NCI-H345 (cell line): Measurements from ENCODE around the gene USP19.

ENCODE experiments used
- DNase-seq: peaks from one replicate; lab custom pipeline; 2025; lab: John Stamatoyannopoulos, UW

USP19 gene

GRCh38 chr3:49132437-49133225 is 12.0 kb upstream of the USP19 start, which contains the start of gene LAMB2:
Gene LAMB2 (minus strand): TSS chr3:49133050. CDS start chr3:49132867, 183 bp downstream.
- DNase-seq, result peak; percentile 40

- DNase-seq, result no peak
Observed at GRCh38 chr3:49132073-49132436, 11.4 kb upstream of the USP19 start.

- no peak for DNase-seq
Observed at GRCh38 chr3:49131576-49131975, 11.0 kb upstream of the USP19 start.

- no peak for DNase-seq
Observed at GRCh38 chr3:49131040-49131439, 10.4 kb upstream of the USP19 start.

GRCh38 chr3:49124991-49125670 is 4.5 kb upstream of the USP19 start:
- DNase-seq, result no peak

GRCh38 chr3:49124203-49124602 is 3.6 kb upstream of the USP19 start:
- no peak for DNase-seq

GRCh38 chr3:49123687-49124086 is 3.1 kb upstream of the USP19 start:
- no peak for DNase-seq

GRCh38 chr3:49122886-49123545 is 2.4 kb upstream of the USP19 start:
- DNase-seq, result no peak

- no peak for DNase-seq
Observed at GRCh38 chr3:49122451-49122850, 1.8 kb upstream of the USP19 start.

GRCh38 chr3:49122022-49122421 is 1.4 kb upstream of the USP19 start:
- no peak for DNase-seq

- no peak for DNase-seq
Observed at GRCh38 chr3:49121132-49121736, 611 bp upstream of the USP19 start.

- DNase-seq, result no peak
Observed at GRCh38 chr3:49120096-49120437, 556 bp downstream of the USP19 start.

- no peak for DNase-seq
Observed at GRCh38 chr3:49119439-49119838, 1.2 kb downstream of the USP19 start.

- no peak for DNase-seq
Observed at GRCh38 chr3:49119036-49119435, 1.6 kb downstream of the USP19 start.

GRCh38 chr3:49112262-49112661 is 8.4 kb downstream of the USP19 start:
- no peak for DNase-seq

GRCh38 chr3:49111347-49111746 is 9.3 kb downstream of the USP19 start:
- no peak for DNase-seq

GRCh38 chr3:49110780-49111179 is 9.8 kb downstream of the USP19 start:
- no peak for DNase-seq

- DNase-seq, result no peak
Observed at GRCh38 chr3:49108346-49108745, 12.3 kb downstream of the USP19 start.

GRCh38 chr3:49104427-49105291 is 16.0 kb downstream of the USP19 start, which contains the start of gene QARS1:
Gene QARS1 (minus strand): TSS chr3:49104757. CDS start chr3:49104733, 24 bp downstream.
- DNase-seq, result peak; percentile 88

- no peak for DNase-seq
Observed at GRCh38 chr3:49104052-49104426, 16.6 kb downstream of the USP19 start.

- DNase-seq, result no peak
Observed at GRCh38 chr3:49100046-49100615, 20.5 kb downstream of the USP19 start.
